IMR-90 (cell line): Measurements from ENCODE around the gene ITPK1. TPM values are rescaled to one million over a fixed set of nuclear protein-coding genes. Genes with fewer than 3 reads are reported as not detected.

ENCODE experiments used
- ATAC-seq: fragments of 200-7000 bp; cut with Tn5 transposase; 2 replicates; pipeline ENCODE4 v1.9.1; 2020; ENCODE audit warnings: low read depth, mild to moderate bottlenecking, moderate library complexity
- BruUV-seq: library from RNA; stranded (reverse); fragments of 400-500 nt; replicated peaks from 2 replicates; lab custom pipeline; 2021; lab: Mats Ljungman, UMichigan
- CTCF ChIA-PET: fragments of 300-600 bp; formaldehyde crosslinking; extraction: SDS; loops from one replicate; lab custom pipeline; 2021; ENCODE audit warnings: antibody characterized with exemption; lab: Yijun Ruan, JAX
- POLR2A ChIA-PET: fragments of 300-600 bp; sonication (Branson Sonifier 250); formaldehyde crosslinking; loops from one replicate; lab custom pipeline; 2022; ENCODE audit warnings: antibody characterized with exemption; ENCODE audit not compliant: unreplicated experiment; lab: Charles Lee
- DNase-seq: peaks from one replicate; pipeline ENCODE4 v3.0.0; 2013
- H2AFZ ChIP-seq: replicated peaks from 2 replicates; pipeline ENCODE3; 2013; ENCODE audit warnings: low read length, mild to moderate bottlenecking; ENCODE audit not compliant: poor library complexity
- H2AK5ac ChIP-seq: 2 replicates; pipeline ENCODE4 v1.6.1; 2013; ENCODE audit warnings: low read depth, low read length, inconsistent platforms
- H2AK9ac ChIP-seq: replicated peaks from 2 replicates; pipeline ENCODE3; 2013; ENCODE audit warnings: mild to moderate bottlenecking, low read depth, low read length, moderate library complexity; ENCODE audit not compliant: poor library complexity
- H2BK120ac ChIP-seq: 2 replicates; pipeline ENCODE4 v1.6.1; 2013; ENCODE audit warnings: low read depth, low read length, inconsistent platforms
- H2BK15ac ChIP-seq: 3 replicates; pipeline ENCODE4 v1.6.1; 2013; ENCODE audit warnings: low read depth, low read length, inconsistent platforms
- H2BK20ac ChIP-seq: 2 replicates; pipeline ENCODE4 v1.6.1; 2013; ENCODE audit warnings: low read depth, mild to moderate bottlenecking, inconsistent platforms, low read length, moderate library complexity
- H2BK5ac ChIP-seq: 2 replicates; pipeline ENCODE4 v1.6.1; 2013; ENCODE audit warnings: mild to moderate bottlenecking, low read depth, low read length, inconsistent platforms; ENCODE audit not compliant: poor library complexity, severe bottlenecking
- H3K14ac ChIP-seq: replicated peaks from 2 replicates; pipeline ENCODE4 v1.6.1; 2013; ENCODE audit warnings: low read depth, low read length, inconsistent platforms
- H3K18ac ChIP-seq: 2 replicates; pipeline ENCODE4 v1.6.1; 2013; ENCODE audit warnings: low read depth, low read length, control low read depth
- H3K23ac ChIP-seq: 2 replicates; pipeline ENCODE4 v1.6.1; 2013; ENCODE audit warnings: low read depth, low read length, inconsistent platforms
- H3K27ac ChIP-seq: 2 replicates; pipeline ENCODE4 v1.5.1; 2013; ENCODE audit warnings: mild to moderate bottlenecking, control low read depth, low read length; ENCODE audit not compliant: insufficient read depth
- H3K27me3 ChIP-seq: 2 replicates; pipeline ENCODE4 v1.6.1; 2013; ENCODE audit warnings: low read length; ENCODE audit not compliant: control insufficient read depth, insufficient read depth
- H3K36me3 ChIP-seq: 2 replicates; pipeline ENCODE4 v1.6.1; 2013; ENCODE audit warnings: low read length, mixed read lengths; ENCODE audit not compliant: control insufficient read depth, insufficient read depth
- H3K4ac ChIP-seq: 2 replicates; pipeline ENCODE4 v1.6.1; 2013; ENCODE audit warnings: low read depth, low read length, inconsistent platforms
- H3K4me1 ChIP-seq: 2 replicates; pipeline ENCODE4 v1.6.1; 2013; ENCODE audit warnings: low read length, mixed read lengths; ENCODE audit not compliant: control insufficient read depth, insufficient read depth
- H3K4me2 ChIP-seq: 2 replicates; pipeline ENCODE4 v1.6.1; 2013; ENCODE audit warnings: low read depth, mild to moderate bottlenecking, control low read depth, low read length, moderate library complexity
- H3K4me3 ChIP-seq: 2 replicates; pipeline ENCODE4 v1.5.1; 2013; ENCODE audit warnings: low read depth, mild to moderate bottlenecking, control low read depth, low read length, moderate library complexity; ENCODE audit not compliant: insufficient read depth
- H3K56ac ChIP-seq: 2 replicates; pipeline ENCODE4 v1.6.1; 2013; ENCODE audit warnings: low read length, inconsistent platforms; ENCODE audit not compliant: insufficient read depth; ENCODE audit errors: extremely low read depth
- H3K79me1 ChIP-seq, 2 experiments: 2 replicates each; pipeline ENCODE4 v1.6.1; 2013; ENCODE audit warnings: low read length in 2 of 2, inconsistent platforms in 1 of 2, low read depth in 1 of 2
- H3K9ac ChIP-seq: 2 replicates; pipeline ENCODE4 v1.6.1; 2013; ENCODE audit warnings: low read depth, low read length, control low read depth
- H3K9me1 ChIP-seq: 2 replicates; pipeline ENCODE4 v1.6.1; 2013; ENCODE audit warnings: low read length, inconsistent platforms; ENCODE audit not compliant: insufficient read depth
- H3K9me3 ChIP-seq: 2 replicates; pipeline ENCODE4 v1.6.1; 2013; ENCODE audit warnings: low read length; ENCODE audit not compliant: control insufficient read depth, insufficient read depth
- H4K20me1 ChIP-seq: 2 replicates; pipeline ENCODE4 v1.6.1; 2013; ENCODE audit warnings: low read length, inconsistent platforms; ENCODE audit not compliant: insufficient read depth
- H4K5ac ChIP-seq: 2 replicates; pipeline ENCODE4 v1.6.1; 2013; ENCODE audit warnings: mild to moderate bottlenecking, low read depth, low read length, control low read depth
- H4K8ac ChIP-seq, 2 experiments: 2 replicates each; pipeline ENCODE4 v1.6.1; 2013; ENCODE audit warnings: low read depth in 2 of 2, low read length in 2 of 2, control low read depth in 1 of 2, inconsistent platforms in 1 of 2
- H4K91ac ChIP-seq: 2 replicates; pipeline ENCODE4 v1.6.1; 2013; ENCODE audit warnings: low read depth, low read length, inconsistent platforms; ENCODE audit not compliant: insufficient read depth
- BHLHE40 ChIP-seq: fragments of 150-350 bp; IDR thresholded peaks from 2 replicates; pipeline ENCODE4 v1.6.1; 2016; ENCODE audit warnings: mild to moderate bottlenecking, low read depth, low read length
- WGBS, 2 experiments: methylation state at CpG; one replicate each; pipeline versions ENCODE4 v1.1.5 to v1.1.7; 2013; ENCODE audit warnings: missing lambda C conversion rate in 2 of 2; ENCODE audit not compliant: insufficient read length in 1 of 2; ENCODE audit errors: extremely low coverage in 2 of 2; 5-methylcytosine and 5-hydroxymethylcytosine counted together
- dilution Hi-C: fragments of 300-500 bp; cut with HindIII; formaldehyde crosslinking; loops from one replicate; pipeline ENCODE4 v1.14.3; 2018; ENCODE audit warnings: low sequenced_read_pairs; ENCODE audit not compliant: unreplicated experiment
- in situ Hi-C: fragments of 300-500 bp; cut with MboI; formaldehyde crosslinking; loops from 3 replicates; pipeline ENCODE4 v1.14.3; 2019; ENCODE audit warnings: low sequenced_read_pairs, inconsistent platforms, mixed read lengths
- intact Hi-C: fragments of 100-400 bp; cut with micrococcal nuclease; formaldehyde crosslinking; loops from 2 replicates; pipeline ENCODE4 v1.10.0; 2022
- polyA plus RNA-seq, 3 experiments: library from polyadenylated mRNA; depleted of rRNA; stranded (reverse); fragments of >200 nt; gene quantifications; 2 replicates each; pipeline ENCODE4 v1.2.3, GENCODE V29; 2012; ENCODE audit warnings: low replicate concordance in 1 of 3
- total RNA-seq: library from RNA; depleted of rRNA; stranded (reverse); fragments of >200 nt; gene quantifications from 2 replicates; pipeline ENCODE4 v1.2.3, GENCODE V29; 2012
- TF ChIP-seq, protein P1 (sequence below): fragments of 150-350 bp; IDR thresholded peaks from 2 replicates; pipeline ENCODE4 v1.6.1; 2016; ENCODE audit warnings: low read depth, mild to moderate bottlenecking, low read length, moderate library complexity, borderline replicate concordance

Gene ITPK1
- total and polyA plus RNA-seq, 2 of the 4 experiments (the other 2 are of a cell fraction), result 21.7 to 26.9 TPM

DNA sequence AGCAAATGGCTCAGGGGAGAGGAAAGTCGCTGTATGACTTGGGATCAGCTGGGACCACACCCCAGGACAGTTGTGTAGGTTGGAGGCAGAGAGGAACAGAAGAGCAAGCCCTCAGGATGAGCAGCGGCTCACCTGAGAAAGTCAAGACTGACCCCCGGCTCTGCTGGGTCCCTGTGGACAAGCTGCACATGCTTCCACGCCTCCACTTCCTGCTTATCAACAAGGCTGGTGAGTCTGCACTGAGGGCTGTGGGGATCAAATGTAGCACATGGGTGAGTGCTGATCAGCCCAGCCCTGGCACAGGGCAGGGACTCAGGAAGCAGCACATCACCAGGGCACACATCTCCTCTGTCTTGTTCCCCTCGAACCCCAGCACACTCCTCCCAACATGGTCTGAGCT lies 100.7 kb downstream of the ITPK1 start:
- WGBS, 2 experiments, result 93% methylated on average over 2 of the region's 5 CpGs; no CpG with 5 or more reads in 1 of the 2 experiments

More for the DNA sequence above, 100.7 kb downstream of the ITPK1 start:
- no peak overlapping the region for H3K18ac ChIP-seq
- ChIA-PET CTCF (interaction anchor here (0.6 kb wide), 1 partner anchor 1165 kb away, joined by 3 read pairs; no protein-coding TSS in a partner anchor), POLR2A (no interaction called here)
- no peaks in the 10 kb centered on the region for H3K9me1 ChIP-seq
- H4K5ac ChIP-seq, result no peak overlapping the region
- no peak overlapping the region for H3K4me3 ChIP-seq
- no peak overlapping the region for H4K91ac ChIP-seq
- no peak overlapping the region for H3K14ac ChIP-seq
- no peak overlapping the region for H2AK9ac ChIP-seq
- in situ Hi-C loops, result no loop called here
- H3K23ac ChIP-seq, result no peak overlapping the region
- no peak overlapping the region for H3K27ac ChIP-seq
- no peak overlapping the region for H2AK5ac ChIP-seq
- H4K8ac ChIP-seq, result no peak overlapping the region
- dilution Hi-C loops, result no loop called here
- DNase-seq (no peak), ATAC-seq (no peak)
- no peaks in the 10 kb centered on the region for H3K36me3 ChIP-seq
- H3K4ac ChIP-seq, result no peak overlapping the region
- H4K20me1 ChIP-seq, result no peaks in the 10 kb centered on the region; the same call in none of the 2 replicates
- H3K27me3 ChIP-seq, result no peaks in the 10 kb centered on the region
- no peak overlapping the region for H3K9ac ChIP-seq
- H2BK120ac ChIP-seq, result no peak overlapping the region
- no peak overlapping the region for H2AFZ ChIP-seq
- H2BK15ac ChIP-seq, result no peak overlapping the region
- BruUV-seq, result no TSS peak
- H3K4me2 ChIP-seq, result no peak overlapping the region
- H3K56ac ChIP-seq, result no peak overlapping the region
- H3K4me1 ChIP-seq, result no peaks in the 10 kb centered on the region
- intact Hi-C loops, result no loop called here
- no peaks in the 10 kb centered on the region for H3K9me3 ChIP-seq
- no peak overlapping the region for H2BK5ac ChIP-seq
- H2BK20ac ChIP-seq, result no peak overlapping the region
- TF ChIP-seq, protein P1, sequence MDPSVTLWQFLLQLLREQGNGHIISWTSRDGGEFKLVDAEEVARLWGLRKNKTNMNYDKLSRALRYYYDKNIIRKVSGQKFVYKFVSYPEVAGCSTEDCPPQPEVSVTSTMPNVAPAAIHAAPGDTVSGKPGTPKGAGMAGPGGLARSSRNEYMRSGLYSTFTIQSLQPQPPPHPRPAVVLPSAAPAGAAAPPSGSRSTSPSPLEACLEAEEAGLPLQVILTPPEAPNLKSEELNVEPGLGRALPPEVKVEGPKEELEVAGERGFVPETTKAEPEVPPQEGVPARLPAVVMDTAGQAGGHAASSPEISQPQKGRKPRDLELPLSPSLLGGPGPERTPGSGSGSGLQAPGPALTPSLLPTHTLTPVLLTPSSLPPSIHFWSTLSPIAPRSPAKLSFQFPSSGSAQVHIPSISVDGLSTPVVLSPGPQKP, result no peak
- 0 out of 2 replicates have a peak, but pooled peaks have one; percentile 15 for TF ChIP-seq BHLHE40
- no peaks in the 10 kb centered on the region for H3K79me1 ChIP-seq
